GDM1 (cell line): ENCODE results near the gene LZTS2.
"Not testable (repeated sequence)": the region's sequence is repeated elsewhere in the genome, so short reads cannot be mapped to it uniquely, and the experiment has no call there.

Source experiments
- DNase-seq: peaks from one replicate; lab custom pipeline; 2025; lab: John Stamatoyannopoulos, UW

Gene LZTS2

GRCh38 chr10:101032637-101033224 lies 33.1 kb downstream of the LZTS2 start:
- DNase-seq: peak; percentile 71

- DNase-seq: no peak
These were observed 33.7 kb downstream of the LZTS2 start for GRCh38 chr10:101033276-101033675.

GRCh38 chr10:101034404-101034803 lies 34.8 kb downstream of the LZTS2 start:
- DNase-seq: not testable (repeated sequence)

- no peak for DNase-seq
These were observed 35.7 kb downstream of the LZTS2 start for GRCh38 chr10:101035314-101035713.

- no peak for DNase-seq
These were observed 36.5 kb downstream of the LZTS2 start for GRCh38 chr10:101035916-101036702.

GRCh38 chr10:101036726-101037125 lies 37.1 kb downstream of the LZTS2 start:
- no peak for DNase-seq

- no peak for DNase-seq
These were observed 38.9 kb downstream of the LZTS2 start for GRCh38 chr10:101038484-101038883.

- no peak for DNase-seq
These were observed 40.5 kb downstream of the LZTS2 start for GRCh38 chr10:101040061-101040460.

- no peak for DNase-seq
These were observed 41.2 kb downstream of the LZTS2 start for GRCh38 chr10:101040851-101041250.

- DNase-seq: peak; percentile 64
These were observed 41.7 kb downstream of the LZTS2 start for GRCh38 chr10:101041252-101041761.

- no peak for DNase-seq
These were observed 42.5 kb downstream of the LZTS2 start for GRCh38 chr10:101042118-101042517.

- peak; percentile 84 for DNase-seq
These were observed 43.2 kb downstream of the LZTS2 start for GRCh38 chr10:101042667-101043362.

- DNase-seq: no peak
These were observed 43.7 kb downstream of the LZTS2 start for GRCh38 chr10:101043363-101043707.

GRCh38 chr10:101044117-101044516 lies 44.5 kb downstream of the LZTS2 start:
- no peak for DNase-seq

- no peak for DNase-seq
These were observed 47.0 kb downstream of the LZTS2 start for GRCh38 chr10:101046332-101047238.

GRCh38 chr10:101047268-101047667 lies 47.7 kb downstream of the LZTS2 start:
- no peak for DNase-seq

- DNase-seq: no peak
These were observed 48.6 kb downstream of the LZTS2 start for GRCh38 chr10:101047961-101048892.

- DNase-seq: no peak
These were observed 50.8 kb downstream of the LZTS2 start for GRCh38 chr10:101050208-101051069.

GRCh38 chr10:101052285-101052684 lies 52.7 kb downstream of the LZTS2 start:
- no peak for DNase-seq

GRCh38 chr10:101053516-101053915 lies 53.9 kb downstream of the LZTS2 start:
- no peak for DNase-seq
